HG03378 (cell line): ENCODE results near the gene SV2A.
A peak's percentile ranks its signal among the peaks of the same experiment; 100 is the strongest.
"Not testable (repeated sequence)": the region's sequence is repeated elsewhere in the genome, so short reads cannot be mapped to it uniquely, and the experiment has no call there.

ENCODE experiments used
- ATAC-seq: cut with Tn5 transposase; IDR thresholded peaks from one replicate; pipeline ENCODE4 v1.9.1; 2021; ENCODE audit warnings: mild to moderate bottlenecking, moderate library complexity; ENCODE audit not compliant: unreplicated experiment

Gene SV2A

GRCh38 chr1:149887456-149888246 is 30.0 kb downstream of the SV2A start:
- ATAC-seq = peak; percentile 47

GRCh38 chr1:149887196-149887455 is 30.5 kb downstream of the SV2A start:
- not testable (repeated sequence) for ATAC-seq

- ATAC-seq = peak; percentile 66
Observed at GRCh38 chr1:149886396-149887195, 31.0 kb downstream of the SV2A start.

- not testable (repeated sequence) for ATAC-seq
Observed at GRCh38 chr1:149886121-149886395, 31.6 kb downstream of the SV2A start.

- ATAC-seq = no peak
Observed at GRCh38 chr1:149885339-149886120, 32.1 kb downstream of the SV2A start.

- ATAC-seq = no peak
Observed at GRCh38 chr1:149884433-149885338, 33.0 kb downstream of the SV2A start.

- ATAC-seq = no peak
Observed at GRCh38 chr1:149883598-149884247, 33.9 kb downstream of the SV2A start.

- no peak for ATAC-seq
Observed at GRCh38 chr1:149881876-149882275, 35.8 kb downstream of the SV2A start.

- ATAC-seq = no peak
Observed at GRCh38 chr1:149879556-149879955, 38.1 kb downstream of the SV2A start.

- no peak for ATAC-seq
Observed at GRCh38 chr1:149877211-149877946, 40.3 kb downstream of the SV2A start.

GRCh38 chr1:149873060-149873459 is 44.6 kb downstream of the SV2A start:
- not testable (repeated sequence) for ATAC-seq

- ATAC-seq = not testable (repeated sequence)
Observed at GRCh38 chr1:149866887-149867286, 50.8 kb downstream of the SV2A start.

- not testable (repeated sequence) for ATAC-seq
Observed at GRCh38 chr1:149861497-149862054, 56.1 kb downstream of the SV2A start.

GRCh38 chr1:149860684-149861496 is 56.8 kb downstream of the SV2A start:
- ATAC-seq = peak; percentile 57

- peak; percentile 16 for ATAC-seq
Observed at GRCh38 chr1:149860271-149860670, 57.4 kb downstream of the SV2A start.
